IMR-90 (cell line): Measurements from ENCODE around the gene ADM5. TPM values are rescaled to one million over a fixed set of nuclear protein-coding genes. Genes with fewer than 3 reads are reported as not detected.

ENCODE experiments used
- ATAC-seq: fragments of 200-7000 bp; cut with Tn5 transposase; 2 replicates; pipeline ENCODE4 v1.9.1; 2020; ENCODE audit warnings: low read depth, mild to moderate bottlenecking, moderate library complexity
- BruUV-seq: library from RNA; stranded (reverse); fragments of 400-500 nt; replicated peaks from 2 replicates; lab custom pipeline; 2021; lab: Mats Ljungman, UMichigan
- CTCF ChIA-PET: fragments of 300-600 bp; formaldehyde crosslinking; extraction: SDS; loops from one replicate; lab custom pipeline; 2021; ENCODE audit warnings: antibody characterized with exemption; lab: Yijun Ruan, JAX
- POLR2A ChIA-PET: fragments of 300-600 bp; sonication (Branson Sonifier 250); formaldehyde crosslinking; loops from one replicate; lab custom pipeline; 2022; ENCODE audit warnings: antibody characterized with exemption; ENCODE audit not compliant: unreplicated experiment; lab: Charles Lee
- DNase-seq: peaks from one replicate; pipeline ENCODE4 v3.0.0; 2013
- H2AFZ ChIP-seq: replicated peaks from 2 replicates; pipeline ENCODE3; 2013; ENCODE audit warnings: low read length, mild to moderate bottlenecking; ENCODE audit not compliant: poor library complexity
- H2AK5ac ChIP-seq: 2 replicates; pipeline ENCODE4 v1.6.1; 2013; ENCODE audit warnings: low read depth, low read length, inconsistent platforms
- H2AK9ac ChIP-seq: replicated peaks from 2 replicates; pipeline ENCODE3; 2013; ENCODE audit warnings: mild to moderate bottlenecking, low read depth, low read length, moderate library complexity; ENCODE audit not compliant: poor library complexity
- H2BK120ac ChIP-seq: 2 replicates; pipeline ENCODE4 v1.6.1; 2013; ENCODE audit warnings: low read depth, low read length, inconsistent platforms
- H2BK15ac ChIP-seq: 3 replicates; pipeline ENCODE4 v1.6.1; 2013; ENCODE audit warnings: low read depth, low read length, inconsistent platforms
- H2BK20ac ChIP-seq: 2 replicates; pipeline ENCODE4 v1.6.1; 2013; ENCODE audit warnings: low read depth, mild to moderate bottlenecking, inconsistent platforms, low read length, moderate library complexity
- H2BK5ac ChIP-seq: 2 replicates; pipeline ENCODE4 v1.6.1; 2013; ENCODE audit warnings: mild to moderate bottlenecking, low read depth, low read length, inconsistent platforms; ENCODE audit not compliant: poor library complexity, severe bottlenecking
- H3K14ac ChIP-seq: replicated peaks from 2 replicates; pipeline ENCODE4 v1.6.1; 2013; ENCODE audit warnings: low read depth, low read length, inconsistent platforms
- H3K18ac ChIP-seq: 2 replicates; pipeline ENCODE4 v1.6.1; 2013; ENCODE audit warnings: low read depth, low read length, control low read depth
- H3K23ac ChIP-seq: 2 replicates; pipeline ENCODE4 v1.6.1; 2013; ENCODE audit warnings: low read depth, low read length, inconsistent platforms
- H3K27ac ChIP-seq: 2 replicates; pipeline ENCODE4 v1.5.1; 2013; ENCODE audit warnings: mild to moderate bottlenecking, control low read depth, low read length; ENCODE audit not compliant: insufficient read depth
- H3K27me3 ChIP-seq: 2 replicates; pipeline ENCODE4 v1.6.1; 2013; ENCODE audit warnings: low read length; ENCODE audit not compliant: control insufficient read depth, insufficient read depth
- H3K36me3 ChIP-seq: 2 replicates; pipeline ENCODE4 v1.6.1; 2013; ENCODE audit warnings: low read length, mixed read lengths; ENCODE audit not compliant: control insufficient read depth, insufficient read depth
- H3K4ac ChIP-seq: 2 replicates; pipeline ENCODE4 v1.6.1; 2013; ENCODE audit warnings: low read depth, low read length, inconsistent platforms
- H3K4me1 ChIP-seq: 2 replicates; pipeline ENCODE4 v1.6.1; 2013; ENCODE audit warnings: low read length, mixed read lengths; ENCODE audit not compliant: control insufficient read depth, insufficient read depth
- H3K4me2 ChIP-seq: 2 replicates; pipeline ENCODE4 v1.6.1; 2013; ENCODE audit warnings: low read depth, mild to moderate bottlenecking, control low read depth, low read length, moderate library complexity
- H3K4me3 ChIP-seq: 2 replicates; pipeline ENCODE4 v1.5.1; 2013; ENCODE audit warnings: low read depth, mild to moderate bottlenecking, control low read depth, low read length, moderate library complexity; ENCODE audit not compliant: insufficient read depth
- H3K56ac ChIP-seq: 2 replicates; pipeline ENCODE4 v1.6.1; 2013; ENCODE audit warnings: low read length, inconsistent platforms; ENCODE audit not compliant: insufficient read depth; ENCODE audit errors: extremely low read depth
- H3K79me1 ChIP-seq, 2 experiments: 2 replicates each; pipeline ENCODE4 v1.6.1; 2013; ENCODE audit warnings: low read length in 2 of 2, inconsistent platforms in 1 of 2, low read depth in 1 of 2
- H3K9ac ChIP-seq: 2 replicates; pipeline ENCODE4 v1.6.1; 2013; ENCODE audit warnings: low read depth, low read length, control low read depth
- H3K9me1 ChIP-seq: 2 replicates; pipeline ENCODE4 v1.6.1; 2013; ENCODE audit warnings: low read length, inconsistent platforms; ENCODE audit not compliant: insufficient read depth
- H3K9me3 ChIP-seq: 2 replicates; pipeline ENCODE4 v1.6.1; 2013; ENCODE audit warnings: low read length; ENCODE audit not compliant: control insufficient read depth, insufficient read depth
- H4K20me1 ChIP-seq: 2 replicates; pipeline ENCODE4 v1.6.1; 2013; ENCODE audit warnings: low read length, inconsistent platforms; ENCODE audit not compliant: insufficient read depth
- H4K5ac ChIP-seq: 2 replicates; pipeline ENCODE4 v1.6.1; 2013; ENCODE audit warnings: mild to moderate bottlenecking, low read depth, low read length, control low read depth
- H4K8ac ChIP-seq, 2 experiments: 2 replicates each; pipeline ENCODE4 v1.6.1; 2013; ENCODE audit warnings: low read depth in 2 of 2, low read length in 2 of 2, control low read depth in 1 of 2, inconsistent platforms in 1 of 2
- H4K91ac ChIP-seq: 2 replicates; pipeline ENCODE4 v1.6.1; 2013; ENCODE audit warnings: low read depth, low read length, inconsistent platforms; ENCODE audit not compliant: insufficient read depth
- BHLHE40 ChIP-seq: fragments of 150-350 bp; IDR thresholded peaks from 2 replicates; pipeline ENCODE4 v1.6.1; 2016; ENCODE audit warnings: mild to moderate bottlenecking, low read depth, low read length
- CHD1 ChIP-seq: IDR thresholded peaks from 2 replicates; pipeline ENCODE4 v1.6.1; 2012; ENCODE audit warnings: low read depth, low read length, improper control_type of control experiment
- CTCF ChIP-seq: conservative IDR thresholded peaks from 2 replicates; pipeline ENCODE4 v1.5.1; 2012; ENCODE audit warnings: mild to moderate bottlenecking, low read depth, low read length, improper control_type of control experiment
- FOS ChIP-seq: fragments of 150-350 bp; IDR thresholded peaks from 2 replicates; pipeline ENCODE4 v1.6.1; 2016; ENCODE audit warnings: low read depth, low read length
- MAZ ChIP-seq: IDR thresholded peaks from 2 replicates; pipeline ENCODE4 v1.6.1; 2012; ENCODE audit warnings: low read depth, mild to moderate bottlenecking, low read length, improper control_type of control experiment, moderate library complexity, borderline replicate concordance
- POLR2A ChIP-seq: IDR thresholded peaks from 2 replicates; pipeline ENCODE4 v1.6.1; 2012; ENCODE audit warnings: mild to moderate bottlenecking, low read depth, low read length
- RCOR1 ChIP-seq: IDR thresholded peaks from 2 replicates; pipeline ENCODE4 v1.6.1; 2012; ENCODE audit warnings: mild to moderate bottlenecking, low read length, improper control_type of control experiment; ENCODE audit not compliant: insufficient replicate concordance
- RFX5 ChIP-seq: IDR thresholded peaks from 2 replicates; pipeline ENCODE4 v1.8.0; 2012; ENCODE audit warnings: low read depth, mild to moderate bottlenecking, low read length, moderate library complexity
- SMC3 ChIP-seq: fragments of 150-350 bp; IDR thresholded peaks from 2 replicates; pipeline ENCODE4 v1.6.1; 2016; ENCODE audit warnings: low read depth, mild to moderate bottlenecking, antibody characterized with exemption, low read length, moderate library complexity
- WGBS, 2 experiments: methylation state at CpG; one replicate each; pipeline versions ENCODE4 v1.1.5 to v1.1.7; 2013; ENCODE audit warnings: missing lambda C conversion rate in 2 of 2; ENCODE audit not compliant: insufficient read length in 1 of 2; ENCODE audit errors: extremely low coverage in 2 of 2; 5-methylcytosine and 5-hydroxymethylcytosine counted together
- dilution Hi-C: fragments of 300-500 bp; cut with HindIII; formaldehyde crosslinking; loops from one replicate; pipeline ENCODE4 v1.14.3; 2018; ENCODE audit warnings: low sequenced_read_pairs; ENCODE audit not compliant: unreplicated experiment
- in situ Hi-C: fragments of 300-500 bp; cut with MboI; formaldehyde crosslinking; loops from 3 replicates; pipeline ENCODE4 v1.14.3; 2019; ENCODE audit warnings: low sequenced_read_pairs, inconsistent platforms, mixed read lengths
- intact Hi-C: fragments of 100-400 bp; cut with micrococcal nuclease; formaldehyde crosslinking; loops from 2 replicates; pipeline ENCODE4 v1.10.0; 2022
- polyA plus RNA-seq, 3 experiments: library from polyadenylated mRNA; depleted of rRNA; stranded (reverse); fragments of >200 nt; gene quantifications; 2 replicates each; pipeline ENCODE4 v1.2.3, GENCODE V29; 2012; ENCODE audit warnings: low replicate concordance in 1 of 3
- total RNA-seq: library from RNA; depleted of rRNA; stranded (reverse); fragments of >200 nt; gene quantifications from 2 replicates; pipeline ENCODE4 v1.2.3, GENCODE V29; 2012

Gene ADM5
- total and polyA plus RNA-seq, 2 of the 4 experiments (the other 2 are of a cell fraction) = 0.18 to 0.99 TPM

- peak overlapping the region in 1 of 2 experiments; percentile 78; a peak in 2 of 4 replicates for H4K8ac ChIP-seq
- H3K27ac ChIP-seq = no peak overlapping the region; the same call in 1 of the 2 replicates
- H2AFZ ChIP-seq = peak overlapping the region; percentile 83
- no peak overlapping the region for H3K56ac ChIP-seq
- peak overlapping the region; percentile 36; the same call in 1 of the 2 replicates for H2BK20ac ChIP-seq
- H2BK15ac ChIP-seq = no peak overlapping the region; the same call in 2 of the 3 replicates
- no peak overlapping the region for H3K4me3 ChIP-seq
- peak overlapping the region; percentile 67 for H3K14ac ChIP-seq
- H3K9me3 ChIP-seq = no peaks in the 10 kb centered on the region
- peak overlapping the region; percentile 93 for H2AK9ac ChIP-seq
- H3K4ac ChIP-seq = peak overlapping the region; percentile 75
- intact Hi-C loops = loop anchor here (10.0 kb wide), 1 partner anchor 104 kb away; the partner anchor contains the start of genes FUZ and MED25
- H4K20me1 ChIP-seq = no peaks in the 10 kb centered on the region
- H4K91ac ChIP-seq = peak overlapping the region; percentile 77
- H3K27me3 ChIP-seq = no peaks in the 10 kb centered on the region
- CTCF ChIA-PET = no interaction called here
- in situ Hi-C loops = no loop called here
- H3K9me1 ChIP-seq = peaks cover 12% of the 10 kb centered on the region; the same call in 1 of the 2 replicates
- WGBS, 2 experiments = 100% methylated on average over 2 of the region's 20 CpGs; no CpG with 5 or more reads in 1 of the 2 experiments
- POLR2A ChIA-PET = no interaction called here
- DNase-seq (peak; percentile 84), ATAC-seq (peak; percentile 67)
- TF ChIP-seq RFX5 = no peak
- TF ChIP-seq SMC3 = no peak
- TF ChIP-seq CTCF = no peak
- TF ChIP-seq POLR2A = no peak
- no peak for TF ChIP-seq CHD1
- TF ChIP-seq BHLHE40 = peak; percentile 72
- peak; percentile 73 for TF ChIP-seq FOS
- no peak for TF ChIP-seq MAZ
- no peak for TF ChIP-seq RCOR1
- H3K36me3 ChIP-seq = peaks cover 37% of the 10 kb centered on the region
- H2BK120ac ChIP-seq = peak overlapping the region; percentile 77
- H3K18ac ChIP-seq = peak overlapping the region; percentile 6; the same call in 1 of the 2 replicates
- peak overlapping the region; percentile 80 for H2BK5ac ChIP-seq
- H4K5ac ChIP-seq = peak overlapping the region; percentile 26; the same call in 1 of the 2 replicates
- no peak overlapping the region for H3K4me2 ChIP-seq
- dilution Hi-C loops = no loop called here
- H2AK5ac ChIP-seq = peak overlapping the region; percentile 89; the same call in 1 of the 2 replicates
- H3K4me1 ChIP-seq = peaks cover 2% of the 10 kb centered on the region; the same call in 1 of the 2 replicates
- H3K23ac ChIP-seq = peak overlapping the region; percentile 8; the same call in 1 of the 2 replicates
- H3K79me1 ChIP-seq = no peaks in the 10 kb centered on the region; a peak in 1 of 4 replicates
- no peak overlapping the region for H3K9ac ChIP-seq
- BruUV-seq = no TSS peak
Observed at GRCh38 chr19:49710372-49710951, 21.1 kb downstream of the ADM5 start.
